COLO668 (cell line): Measurements from ENCODE around the gene CLIP2.
"Not testable (repeated sequence)": the region's sequence is repeated elsewhere in the genome, so short reads cannot be mapped to it uniquely, and the experiment has no call there.

Experiments used
- DNase-seq: peaks from one replicate; lab custom pipeline; 2025; ENCODE audit not compliant: unreplicated experiment; lab: John Stamatoyannopoulos, UW

Gene CLIP2

DNA sequence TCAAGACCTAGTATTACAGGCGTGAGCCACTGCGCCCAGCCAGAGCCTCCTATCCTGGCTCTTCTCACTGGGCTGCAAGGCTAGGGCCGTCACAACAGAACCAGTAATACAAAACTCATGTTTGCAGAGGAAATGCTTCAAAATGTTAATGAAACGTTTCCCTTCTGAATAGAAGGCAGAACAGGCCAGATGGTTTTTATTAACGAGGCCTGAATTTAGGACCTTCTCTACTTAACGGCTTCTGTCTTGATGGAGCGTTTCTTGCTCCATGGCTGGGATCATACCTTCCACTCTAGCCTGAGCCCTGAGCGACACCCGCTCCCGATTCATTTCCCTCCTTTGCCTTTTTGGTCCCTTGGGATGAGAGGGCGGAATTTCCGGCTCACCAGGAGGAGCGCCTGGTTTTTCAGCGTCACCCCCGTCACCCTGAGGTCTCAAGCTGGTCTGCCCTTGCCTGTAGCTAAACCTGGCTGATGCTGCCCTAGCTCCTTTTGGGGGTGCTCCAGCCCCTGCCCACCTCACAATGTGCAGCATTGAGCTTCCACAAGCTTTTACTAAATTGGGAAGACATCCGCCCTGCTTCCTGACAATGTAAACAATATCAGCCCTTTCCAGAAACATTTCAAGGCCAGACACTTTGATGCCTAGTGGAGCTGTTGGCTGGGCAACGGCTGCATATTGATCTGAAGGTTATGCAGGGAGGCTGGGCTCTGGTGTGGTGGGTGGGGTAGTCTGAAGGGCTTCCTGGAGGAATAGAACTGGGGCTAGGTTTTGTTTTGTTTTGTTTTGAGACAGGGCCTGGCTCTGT lies 5.2 kb downstream of the CLIP2 start:
- peak; percentile 21 for DNase-seq

DNA sequence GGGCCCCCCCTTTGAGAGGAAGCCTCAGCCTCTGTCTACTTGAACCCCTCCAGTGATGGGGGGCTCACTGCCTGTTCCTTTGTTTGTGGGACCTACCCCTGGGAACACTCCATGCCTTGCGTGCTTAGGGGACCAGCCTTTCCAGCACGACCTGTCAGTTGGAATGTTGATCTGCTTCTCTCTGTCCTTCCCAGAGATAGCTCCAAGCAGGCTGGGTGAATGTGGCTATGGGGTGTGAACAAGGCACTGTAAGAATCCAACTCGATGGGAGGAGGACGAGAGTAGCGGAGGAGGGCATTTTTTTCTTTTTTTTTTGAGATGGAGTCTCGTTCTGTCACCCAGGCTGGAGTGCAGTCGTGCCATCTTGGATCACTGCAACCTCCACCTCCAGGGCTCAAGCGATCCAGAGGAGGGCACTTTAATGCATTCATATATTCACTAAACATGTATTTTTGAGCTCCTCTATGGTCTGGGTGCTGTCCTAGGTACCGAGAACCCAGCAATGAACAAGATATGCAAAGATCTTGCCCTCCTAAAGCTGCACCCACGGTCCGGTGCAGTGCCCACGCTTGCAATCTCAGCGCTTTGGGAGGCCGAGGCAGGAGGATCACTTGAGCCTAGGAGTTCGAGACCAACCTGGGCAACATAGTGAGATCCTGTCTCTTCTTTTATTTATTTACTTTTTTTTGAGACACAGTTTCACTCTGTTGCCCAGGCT lies 8.5 kb downstream of the CLIP2 start:
- DNase-seq, result no peak

DNA sequence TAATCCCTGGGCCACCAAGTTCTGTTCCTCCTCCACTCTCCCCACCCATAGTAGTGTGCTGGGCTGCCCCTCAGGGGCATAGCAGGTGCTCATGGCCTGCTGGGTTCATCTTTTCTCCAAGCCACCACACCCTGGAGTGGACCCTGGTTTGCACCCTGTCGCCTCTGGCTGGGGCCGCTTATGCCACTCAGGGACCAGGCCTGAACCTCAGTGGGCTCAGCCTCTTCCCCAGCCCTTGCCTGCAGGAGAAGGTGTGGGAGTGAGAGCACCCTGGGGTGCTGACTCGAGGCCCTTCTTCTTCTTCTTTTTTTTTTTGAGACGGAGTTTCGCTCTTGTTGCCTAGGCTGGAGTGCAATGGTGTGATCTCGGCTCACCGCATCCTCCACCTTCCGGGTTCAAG lies 10.2 kb downstream of the CLIP2 start:
- DNase-seq, result no peak

DNA sequence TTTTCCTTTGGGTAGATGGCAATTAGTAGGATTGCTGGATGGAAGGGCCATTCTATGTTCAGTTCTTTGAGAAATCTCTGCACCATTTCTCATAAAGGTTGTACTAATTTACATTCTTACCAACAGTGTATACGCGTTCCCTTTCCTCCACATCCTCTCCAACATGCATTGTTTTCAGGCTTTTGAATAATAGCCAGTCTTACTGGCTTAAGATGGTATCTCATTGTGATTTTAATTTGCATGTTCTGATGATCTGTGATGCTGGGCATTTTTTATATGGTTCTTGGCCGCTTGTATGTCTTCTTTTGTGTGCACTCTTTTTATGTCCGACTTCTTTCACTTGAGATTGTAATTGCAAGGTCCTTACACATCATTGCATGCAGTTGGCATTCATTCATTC lies 11.7 kb downstream of the CLIP2 start:
- no peak for DNase-seq

DNA sequence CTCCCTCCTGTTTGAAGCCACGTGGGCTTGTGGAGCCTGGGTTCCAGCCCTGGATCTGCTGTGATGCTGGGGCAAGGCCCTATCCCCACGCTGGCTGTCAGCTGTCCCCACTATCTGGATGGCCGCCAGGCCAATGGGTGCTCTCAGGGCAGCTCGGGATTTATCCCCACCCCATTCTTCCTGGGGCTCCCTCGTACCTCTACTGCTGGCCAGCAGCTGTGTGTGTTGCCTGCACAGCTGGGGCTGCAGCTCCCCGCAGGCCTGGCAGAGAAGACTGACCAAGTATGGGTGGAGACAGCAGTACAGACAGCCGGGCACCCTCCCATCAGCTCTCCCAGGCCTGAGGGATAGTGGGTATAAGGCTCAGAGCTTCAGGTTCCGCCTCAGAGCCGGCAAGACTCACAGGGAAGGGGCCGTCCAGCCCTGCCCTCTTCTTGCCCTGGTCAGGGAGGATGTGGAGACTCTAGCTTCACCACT lies 13.6 kb downstream of the CLIP2 start:
- DNase-seq, result no peak

DNA sequence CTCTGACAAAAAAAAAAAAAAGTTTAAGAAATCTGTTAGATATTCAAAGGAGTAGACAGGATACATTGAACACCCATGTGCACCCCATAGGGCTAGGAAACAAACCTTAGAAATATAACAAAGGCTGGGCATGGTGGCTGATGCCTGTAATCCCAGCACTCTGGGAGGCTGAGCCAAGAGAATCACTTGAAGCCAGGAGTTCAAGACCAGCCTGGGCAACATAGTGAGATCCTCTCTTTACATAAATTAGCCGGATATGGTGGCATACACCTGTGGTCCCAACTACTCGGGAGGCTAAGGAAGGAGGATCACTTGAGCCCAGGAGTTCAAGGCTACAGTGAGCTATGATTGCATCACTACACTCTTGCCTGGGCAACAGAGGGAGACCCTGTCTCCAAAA lies 15.3 kb downstream of the CLIP2 start:
- no peak for DNase-seq

DNA sequence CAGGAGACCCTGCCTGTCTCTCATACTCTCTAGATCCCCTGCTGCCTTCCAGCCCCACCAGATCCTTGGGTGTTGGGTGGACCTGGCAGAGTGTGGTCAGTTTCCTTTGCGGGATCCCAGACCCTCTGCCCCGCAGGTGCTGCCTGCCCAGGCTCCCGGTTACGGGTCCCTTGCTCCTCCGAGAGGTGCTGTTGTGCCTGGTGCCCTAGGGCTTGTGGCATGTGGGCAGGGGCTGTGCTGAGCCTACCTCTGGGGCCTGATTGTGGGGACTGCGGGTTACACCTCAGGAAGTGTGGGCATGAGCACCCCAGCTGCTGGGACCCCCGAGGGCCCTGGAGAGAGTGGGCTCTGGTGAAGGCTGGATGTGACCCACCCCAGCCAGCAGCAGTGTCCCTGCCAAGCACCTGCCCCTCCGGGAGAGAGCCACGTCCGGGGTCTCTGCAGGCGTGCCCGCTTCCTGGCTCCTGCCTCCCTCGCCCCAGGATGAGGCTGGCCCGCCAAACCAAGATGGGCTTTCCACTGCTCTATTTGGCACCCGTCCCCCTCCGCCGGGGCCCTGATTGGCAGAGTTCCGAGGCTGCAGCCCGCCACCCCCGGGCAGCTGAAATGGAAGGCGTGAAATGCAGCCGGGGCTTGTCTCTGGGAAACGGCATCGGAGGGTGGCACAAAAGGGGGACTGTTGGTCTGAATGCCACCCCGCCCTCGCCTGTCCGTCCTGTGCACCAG lies 17.0 kb downstream of the CLIP2 start:
- no peak for DNase-seq

DNA sequence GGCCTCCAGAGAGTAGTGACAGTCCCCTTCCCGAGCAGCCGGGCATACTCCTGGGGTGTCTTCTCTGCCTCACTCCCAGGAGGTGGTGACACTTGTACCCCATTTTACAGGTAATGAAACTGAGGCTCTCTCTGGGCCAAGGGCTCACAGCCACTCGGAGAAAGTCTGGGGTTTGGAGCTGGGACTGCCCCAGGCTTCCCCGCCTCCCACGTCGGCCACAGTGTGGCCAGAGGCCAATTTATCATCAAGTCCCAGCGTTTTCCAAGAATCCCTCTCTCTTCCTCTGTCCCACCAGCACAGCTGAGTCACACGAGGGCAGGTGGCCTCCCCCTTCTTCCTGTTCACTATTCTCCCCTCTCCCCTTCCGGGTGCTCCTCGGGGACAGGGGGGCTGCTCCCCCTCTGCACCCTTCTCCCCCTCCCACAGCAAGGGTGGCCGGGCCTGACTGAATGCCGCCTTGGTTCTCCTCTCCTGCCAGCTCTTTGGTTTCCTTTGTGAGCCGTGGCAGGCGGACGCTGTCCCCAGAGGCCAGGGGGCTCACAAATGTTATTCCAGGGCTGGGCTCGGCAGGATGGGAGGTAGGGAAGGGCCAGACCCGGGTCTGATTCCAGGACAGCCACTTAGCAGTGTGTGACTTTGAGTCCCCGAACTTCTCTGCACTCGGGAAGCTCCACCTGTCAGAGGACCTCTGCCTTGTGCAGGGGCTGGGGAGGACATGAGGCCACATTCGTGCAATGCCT lies 17.7 kb downstream of the CLIP2 start:
- DNase-seq, result no peak

- DNase-seq, result no peak
Observed at GRCh38 chr7:74307738-74308505, 18.7 kb downstream of the CLIP2 start.

DNA sequence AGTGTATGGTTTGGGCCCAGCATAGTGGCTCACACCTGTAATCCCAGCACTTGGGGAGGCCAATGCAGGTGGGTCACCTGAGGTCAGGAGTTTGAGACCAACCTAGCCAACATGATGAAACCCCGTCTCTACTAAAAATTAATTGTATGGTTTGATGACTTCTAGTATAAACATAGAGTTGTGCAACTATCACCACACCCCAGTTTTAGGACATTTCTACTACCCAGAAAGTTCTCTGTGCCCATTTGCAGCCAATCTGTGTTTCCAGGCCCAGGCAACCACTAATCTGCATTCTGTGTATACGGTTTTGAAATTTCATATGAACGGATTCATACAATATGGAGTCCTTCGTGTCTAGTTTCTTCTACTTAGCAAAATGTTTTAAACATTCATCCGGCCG lies 20.0 kb downstream of the CLIP2 start:
- no peak for DNase-seq

GRCh38 chr7:74311305-74311744 lies 22.1 kb downstream of the CLIP2 start:
- DNase-seq, result no peak

GRCh38 chr7:74312418-74313028 lies 23.3 kb downstream of the CLIP2 start:
- no peak for DNase-seq

DNA sequence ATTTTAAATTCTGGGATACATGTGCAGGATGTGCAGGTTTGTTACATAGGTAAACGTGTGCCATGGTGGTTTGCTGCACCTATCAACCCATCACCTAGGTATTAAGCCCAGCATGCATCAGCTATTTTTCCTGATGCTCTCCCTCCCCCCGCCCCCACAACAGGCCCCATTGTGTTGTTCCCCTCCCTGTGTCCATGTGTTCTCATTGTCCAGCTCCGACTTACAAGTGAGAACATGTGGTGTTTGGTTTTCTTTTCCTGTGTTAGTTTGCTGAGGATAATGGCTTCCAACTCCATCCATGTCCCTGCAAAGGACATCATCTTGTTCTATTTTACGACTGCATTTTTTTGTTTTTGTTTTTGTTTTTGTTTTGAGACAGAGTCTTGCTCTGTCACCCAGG lies 26.7 kb downstream of the CLIP2 start:
- not testable (repeated sequence) for DNase-seq

DNA sequence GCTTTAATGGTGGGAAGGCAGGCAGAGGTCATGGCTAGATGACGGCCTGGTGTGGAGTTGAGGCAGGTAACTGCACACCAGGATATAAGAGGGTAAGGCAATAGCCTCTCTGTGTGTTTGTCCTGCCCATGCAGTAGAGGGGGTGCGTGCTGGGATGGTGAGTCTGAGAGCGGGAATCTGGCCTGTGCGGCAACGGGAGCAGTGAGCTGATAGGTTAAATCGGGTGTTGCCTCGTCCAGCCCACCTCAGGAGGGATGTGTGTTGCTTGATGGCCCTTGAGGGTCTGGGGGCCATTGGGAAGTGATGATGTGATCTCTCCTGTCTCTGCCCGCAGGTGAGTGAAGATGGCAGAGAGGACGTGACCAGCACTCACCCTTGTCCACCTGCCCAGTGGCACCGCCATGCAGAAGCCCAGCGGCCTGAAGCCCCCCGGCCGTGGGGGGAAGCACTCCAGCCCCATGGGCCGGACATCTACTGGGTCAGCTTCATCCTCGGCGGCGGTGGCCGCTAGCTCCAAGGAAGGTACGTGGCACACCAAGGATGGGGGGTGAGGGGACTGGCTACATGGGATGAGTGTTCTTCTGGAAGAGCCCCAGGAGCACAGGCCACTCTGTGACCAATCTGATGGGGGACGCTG lies 28.1 kb downstream of the CLIP2 start:
- no peak for DNase-seq

- no peak for DNase-seq
Observed at GRCh38 chr7:74318043-74318442, 28.8 kb downstream of the CLIP2 start.

GRCh38 chr7:74320645-74321221 lies 31.5 kb downstream of the CLIP2 start:
- no peak for DNase-seq

DNA sequence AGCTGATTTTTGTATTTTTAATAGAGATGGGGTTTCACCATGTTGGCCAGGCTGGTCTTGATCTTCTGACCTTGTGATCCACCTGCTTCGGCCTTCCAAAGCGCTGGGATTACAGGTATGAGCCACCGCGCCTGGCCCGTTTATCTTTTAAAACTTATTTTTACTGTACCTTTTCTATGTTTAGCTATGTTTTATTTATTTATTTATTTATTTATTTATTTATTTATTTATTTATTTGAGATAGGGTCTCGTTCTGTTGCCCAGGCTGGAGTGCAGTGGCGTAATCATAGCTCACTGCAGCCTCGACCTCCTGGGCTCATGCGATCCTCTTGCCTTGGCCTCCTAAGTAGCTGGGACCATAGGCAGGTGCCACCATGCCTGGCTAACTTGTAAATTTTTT lies 33.7 kb downstream of the CLIP2 start:
- not testable (repeated sequence) for DNase-seq

DNA sequence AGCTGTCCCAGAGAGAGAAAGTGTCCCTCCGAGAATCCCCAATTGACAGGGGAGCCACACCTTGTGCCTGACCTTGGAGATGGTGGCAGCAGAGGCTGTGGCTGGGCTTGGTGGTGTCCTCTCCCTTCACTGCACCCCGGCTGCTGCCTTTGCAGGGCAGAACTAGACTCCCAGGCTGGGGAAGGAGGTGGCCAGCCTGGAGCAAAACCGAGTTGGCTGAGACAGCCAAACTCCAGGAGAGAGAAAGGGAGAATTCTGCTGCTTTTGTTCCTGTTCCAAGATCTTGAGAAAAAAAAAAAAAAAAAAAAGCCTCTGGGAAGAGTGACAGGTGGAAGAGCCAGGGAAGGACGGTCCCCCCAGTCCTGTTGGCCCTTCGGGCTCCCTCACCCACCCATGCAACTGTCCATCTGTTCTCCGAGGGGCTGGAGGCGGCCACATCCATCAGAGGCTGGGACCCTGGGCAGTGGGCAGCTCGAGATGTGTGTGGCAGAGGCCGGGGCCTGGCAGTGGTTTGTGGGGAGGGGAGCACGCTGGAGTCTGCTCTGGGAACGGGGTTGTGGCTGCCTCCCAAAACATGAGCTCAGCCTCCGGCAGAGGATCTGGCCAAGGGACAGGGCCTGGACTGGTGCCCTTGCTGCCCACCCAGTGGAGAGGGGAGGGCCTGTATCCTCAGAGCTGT lies 35.5 kb downstream of the CLIP2 start:
- DNase-seq, result no peak

DNA sequence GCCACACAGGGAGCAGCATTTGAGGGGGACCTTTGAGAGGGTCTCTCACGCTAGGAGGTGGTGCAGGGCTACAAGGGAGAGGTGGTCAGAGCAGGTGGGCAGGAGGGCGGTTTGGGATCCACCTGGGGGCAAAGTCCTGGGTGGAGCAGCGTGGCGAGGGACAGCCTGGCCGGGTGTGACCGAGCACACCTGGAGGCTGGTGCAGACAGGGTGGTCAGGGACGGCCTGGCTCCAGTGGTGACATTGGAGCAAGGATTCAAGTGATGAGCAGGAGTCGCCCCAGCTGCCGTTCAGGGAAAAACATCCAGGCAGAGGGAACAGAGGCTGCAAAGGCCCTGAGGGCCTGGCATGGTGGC lies 36.0 kb downstream of the CLIP2 start:
- no peak for DNase-seq
